Chondrocyte (in vitro differentiated cells): Measurements from ENCODE around the gene HES2. TPM values are rescaled to one million over a fixed set of nuclear protein-coding genes. Genes with fewer than 3 reads are reported as not detected.

Source experiments
- DNase-seq: peaks from one replicate; pipeline ENCODE4 v3.0.0; 2021; ENCODE audit warnings: mixed read lengths, low spot score
- H3K27ac Mint-ChIP-seq: one replicate; pipeline ENCODE4 v1.8.0; 2021; ENCODE audit warnings: mild to moderate bottlenecking, moderate library complexity, mixed read lengths; ENCODE audit not compliant: unreplicated experiment
- H3K27me3 Mint-ChIP-seq: 2 replicates; pipeline ENCODE4 v1.8.0; 2021; ENCODE audit warnings: low read depth, mixed read lengths
- H3K36me3 Mint-ChIP-seq: 2 replicates; pipeline ENCODE4 v1.8.0; 2021; ENCODE audit warnings: low read depth, mixed read lengths
- H3K4me1 Mint-ChIP-seq: 2 replicates; pipeline ENCODE4 v1.8.0; 2021; ENCODE audit warnings: low read depth, mild to moderate bottlenecking, mixed read lengths
- H3K4me3 Mint-ChIP-seq: one replicate; pipeline ENCODE4 v1.8.0; 2021; ENCODE audit warnings: mild to moderate bottlenecking, moderate library complexity, mixed read lengths; ENCODE audit not compliant: unreplicated experiment
- H3K9me3 Mint-ChIP-seq: 2 replicates; pipeline ENCODE4 v1.8.0; 2021; ENCODE audit warnings: low read depth, mixed read lengths
- CTCF ChIP-seq: fragments of 200-600 bp; sonication (generic); IDR thresholded peaks from 2 replicates; pipeline ENCODE4 v1.5.0; 2021; ENCODE audit warnings: antibody characterized with exemption, mild to moderate bottlenecking, moderate library complexity
- total RNA-seq: library from RNA; stranded (reverse); gene quantifications from 3 replicates; pipeline ENCODE4 v1.2.1, GENCODE V29; 2021

The HES2 gene
- total RNA-seq, 1 donor from 2014 or later, result 0.15 TPM

DNA sequence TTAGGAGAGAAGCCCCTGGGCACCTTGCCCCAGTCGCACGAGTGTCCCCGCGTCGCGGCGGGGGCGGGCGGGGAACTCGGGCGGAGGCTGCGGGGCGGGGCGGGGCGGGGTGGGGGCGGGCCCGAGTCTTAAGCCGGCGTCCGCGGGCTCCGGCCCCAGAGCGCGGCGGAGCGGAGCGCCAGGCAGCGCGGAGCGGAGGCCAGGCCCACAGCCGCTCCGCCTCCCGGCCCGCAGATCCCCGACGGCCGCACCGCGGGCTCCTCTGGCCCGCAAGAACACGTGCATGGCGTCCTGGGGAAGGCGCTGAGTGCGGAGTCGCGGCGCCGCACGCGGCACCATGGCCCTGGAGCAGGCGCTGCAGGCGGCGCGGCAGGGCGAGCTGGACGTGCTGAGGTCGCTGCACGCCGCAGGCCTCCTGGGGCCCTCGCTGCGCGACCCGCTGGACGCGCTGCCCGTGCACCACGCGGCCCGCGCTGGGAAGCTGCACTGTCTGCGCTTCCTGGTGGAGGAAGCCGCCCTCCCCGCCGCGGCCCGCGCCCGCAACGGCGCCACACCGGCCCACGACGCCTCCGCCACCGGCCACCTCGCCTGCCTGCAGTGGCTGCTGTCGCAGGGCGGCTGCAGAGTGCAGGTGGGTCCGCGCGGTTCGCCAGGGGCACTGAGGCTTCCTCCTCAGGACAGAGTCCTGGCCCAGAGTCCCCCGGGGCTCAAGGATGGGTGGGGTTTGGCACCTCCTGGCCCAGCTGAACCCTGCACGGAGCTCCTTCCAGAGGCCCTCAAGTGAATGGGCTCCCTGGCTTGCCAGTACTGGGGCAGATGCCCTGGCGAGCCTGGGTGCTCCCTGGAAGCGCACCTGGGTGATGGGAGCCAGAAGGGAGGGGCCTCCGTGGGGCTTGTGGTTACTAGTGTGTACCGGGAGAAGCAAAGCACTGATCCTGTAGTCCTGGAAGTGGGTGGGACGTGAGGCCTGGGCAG is 5.2 kb upstream of the HES2 start, which contains the start of gene ESPN:
TSS of gene ESPN (plus strand) at position 158 of the 975 bp plus-strand sequence. CDS start at position 338, 180 bp downstream.
- no peak for TF ChIP-seq CTCF
- DNase-seq, result peak; percentile 79
- no peaks in the 10 kb centered on the region for H3K9me3 Mint-ChIP-seq
- H3K4me1 Mint-ChIP-seq, result peaks cover 21% of the 10 kb centered on the region
- peaks cover 33% of the 10 kb centered on the region for H3K27me3 Mint-ChIP-seq
- no peaks in the 10 kb centered on the region for H3K36me3 Mint-ChIP-seq
- H3K4me3 Mint-ChIP-seq, result peak within 1 kb of the TSS; percentile 25
- no peak within 1 kb of the TSS for H3K27ac Mint-ChIP-seq

GRCh38 chr1:6424000-6424565 is 4.4 kb upstream of the HES2 start:
- Mint-ChIP-seq H3K36me3 (no peaks in the 10 kb centered on the region), H3K27me3 (peaks cover 31% of the 10 kb centered on the region), H3K9me3 (no peaks in the 10 kb centered on the region), H3K4me1 (peaks cover 19% of the 10 kb centered on the region), H3K4me3 (peak overlapping the region; percentile 25), H3K27ac (no peak overlapping the region)
- no peak for TF ChIP-seq CTCF
- DNase-seq, result no peak

DNA sequence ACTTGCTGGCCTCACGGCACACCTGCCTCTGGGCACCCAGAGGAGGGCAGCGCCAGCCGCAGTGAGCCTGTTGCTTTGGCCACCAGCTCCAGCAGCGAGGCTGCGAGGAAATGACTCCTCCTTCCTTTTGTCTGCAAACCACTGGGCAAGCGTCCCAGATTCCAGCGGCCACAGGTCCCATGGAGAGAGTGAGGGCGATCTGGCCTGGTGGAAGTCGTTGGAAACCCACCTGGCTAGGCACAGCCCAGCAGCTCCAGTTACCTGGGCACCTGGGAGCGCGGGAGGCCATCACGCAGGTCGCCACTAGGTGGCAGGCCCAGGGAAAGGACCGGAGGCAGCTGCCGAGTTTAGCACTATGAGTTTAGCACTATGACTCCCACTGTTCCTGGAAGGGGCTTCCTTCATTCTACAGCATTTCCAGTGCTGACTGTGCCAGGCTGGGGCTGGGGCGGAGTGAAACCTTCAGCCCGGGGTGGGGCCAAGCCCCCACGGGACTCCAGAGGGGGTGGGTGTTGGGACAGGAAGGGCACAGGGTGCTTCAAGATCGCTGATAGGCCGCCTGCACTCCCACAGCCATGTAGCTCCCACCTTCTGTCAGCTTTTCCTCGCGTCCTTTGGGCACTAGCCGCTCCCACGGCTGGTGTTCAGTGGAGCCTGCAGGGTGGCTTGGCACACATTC is 3.7 kb upstream of the HES2 start:
- DNase-seq, result no peak
- Mint-ChIP-seq H3K4me1 (peaks cover 21% of the 10 kb centered on the region), H3K27me3 (peaks cover 33% of the 10 kb centered on the region), H3K9me3 (no peaks in the 10 kb centered on the region), H3K27ac (no peak overlapping the region), H3K36me3 (no peaks in the 10 kb centered on the region), H3K4me3 (peak overlapping the region; percentile 25)
- peak; percentile 82 for TF ChIP-seq CTCF

DNA sequence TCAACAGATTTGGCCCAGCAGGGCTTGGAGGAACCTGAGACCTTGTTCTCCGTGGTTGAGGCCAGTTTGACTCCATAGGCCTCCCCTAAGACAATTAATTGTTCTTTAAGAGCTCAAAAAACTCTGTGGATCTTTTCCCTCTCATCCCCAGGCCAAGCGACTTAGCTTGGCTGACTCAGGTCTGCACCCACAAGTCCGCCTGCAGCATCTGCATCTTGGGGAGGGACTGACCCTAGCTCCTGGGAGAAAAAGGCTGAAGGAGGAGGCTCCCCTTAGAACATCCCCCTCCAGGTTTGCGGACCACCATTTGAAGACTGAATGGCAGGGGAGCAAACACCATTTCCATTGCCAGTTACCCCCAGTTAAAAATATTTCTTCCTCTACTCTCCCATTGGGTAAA is 1.5 kb upstream of the HES2 start:
- TF ChIP-seq CTCF, result no peak
- peaks cover 44% of the 10 kb centered on the region for H3K27me3 Mint-ChIP-seq
- H3K4me1 Mint-ChIP-seq, result peaks cover 21% of the 10 kb centered on the region
- no peak overlapping the region for H3K4me3 Mint-ChIP-seq
- H3K9me3 Mint-ChIP-seq, result no peaks in the 10 kb centered on the region
- DNase-seq, result no peak
- H3K36me3 Mint-ChIP-seq, result no peaks in the 10 kb centered on the region
- H3K27ac Mint-ChIP-seq, result no peak overlapping the region

GRCh38 chr1:6420454-6421042 is 829 bp upstream of the HES2 start:
- Mint-ChIP-seq H3K4me3 (no peak overlapping the region), H3K36me3 (no peaks in the 10 kb centered on the region), H3K27me3 (peaks cover 47% of the 10 kb centered on the region), H3K4me1 (peaks cover 22% of the 10 kb centered on the region), H3K9me3 (no peaks in the 10 kb centered on the region), H3K27ac (no peak overlapping the region)
- TF ChIP-seq CTCF, result no peak
- DNase-seq, result peak; percentile 87
